ENCODE measurements around the gene HBG1.

Gene HBG1

DNA sequence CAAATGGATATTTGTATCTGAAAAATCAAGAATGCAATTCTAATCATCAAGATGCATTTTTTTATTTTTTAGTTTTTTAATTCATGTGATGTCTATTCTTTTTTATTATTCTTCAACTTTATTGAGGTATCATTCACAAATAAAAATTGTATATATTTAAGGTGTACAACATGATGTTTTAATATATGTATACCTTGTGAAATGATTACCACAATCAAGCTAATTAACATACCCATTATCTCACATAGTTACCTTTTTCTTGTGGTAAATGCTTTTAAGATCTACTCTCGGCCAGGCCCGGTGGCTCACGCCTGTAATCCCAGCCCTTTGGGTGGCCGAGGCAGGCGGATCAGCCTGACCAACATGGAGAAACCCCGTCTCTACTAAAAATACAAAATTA, 26.5 kb downstream of the HBG1 start:
- no peak for DNase-seq (ENCODE audit: extremely low read depth, low read depth)
- TF ChIP-seq, protein P1, sequence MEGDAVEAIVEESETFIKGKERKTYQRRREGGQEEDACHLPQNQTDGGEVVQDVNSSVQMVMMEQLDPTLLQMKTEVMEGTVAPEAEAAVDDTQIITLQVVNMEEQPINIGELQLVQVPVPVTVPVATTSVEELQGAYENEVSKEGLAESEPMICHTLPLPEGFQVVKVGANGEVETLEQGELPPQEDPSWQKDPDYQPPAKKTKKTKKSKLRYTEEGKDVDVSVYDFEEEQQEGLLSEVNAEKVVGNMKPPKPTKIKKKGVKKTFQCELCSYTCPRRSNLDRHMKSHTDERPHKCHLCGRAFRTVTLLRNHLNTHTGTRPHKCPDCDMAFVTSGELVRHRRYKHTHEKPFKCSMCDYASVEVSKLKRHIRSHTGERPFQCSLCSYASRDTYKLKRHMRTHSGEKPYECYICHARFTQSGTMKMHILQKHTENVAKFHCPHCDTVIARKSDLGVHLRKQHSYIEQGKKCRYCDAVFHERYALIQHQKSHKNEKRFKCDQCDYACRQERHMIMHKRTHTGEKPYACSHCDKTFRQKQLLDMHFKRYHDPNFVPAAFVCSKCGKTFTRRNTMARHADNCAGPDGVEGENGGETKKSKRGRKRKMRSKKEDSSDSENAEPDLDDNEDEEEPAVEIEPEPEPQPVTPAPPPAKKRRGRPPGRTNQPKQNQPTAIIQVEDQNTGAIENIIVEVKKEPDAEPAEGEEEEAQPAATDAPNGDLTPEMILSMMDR (IDR thresholded peaks at IDR 0.05; ENCODE audit: low read depth, low read length, missing control alignments), result no peak
- no peak overlapping the region for H3K4me3 ChIP-seq (replicated peaks; ENCODE audit: low read depth, low read length)

DNA sequence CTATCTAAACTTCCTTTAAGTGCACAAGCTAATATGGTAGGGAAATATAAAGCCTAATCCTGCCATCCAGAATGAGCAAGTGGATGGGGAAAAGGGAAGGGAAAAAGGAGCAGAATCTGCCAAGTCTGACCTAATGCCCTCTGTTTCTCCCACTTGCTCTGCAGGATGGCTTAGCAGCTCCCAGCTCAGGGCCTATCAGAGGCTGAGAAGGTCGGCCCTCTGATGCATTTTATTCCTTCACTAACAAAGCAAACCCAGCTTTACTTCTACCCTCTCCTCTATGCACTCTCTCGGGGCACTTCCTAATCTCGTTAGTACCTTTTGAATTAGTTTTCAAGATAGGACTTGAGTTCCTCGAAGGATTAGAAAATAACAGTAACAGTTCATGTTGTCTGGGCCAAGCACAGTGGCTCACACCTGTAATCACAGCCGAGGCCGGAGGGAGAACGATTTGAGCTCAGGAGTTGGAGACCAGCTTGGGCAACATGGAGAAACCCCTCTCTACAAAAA, 39.2 kb downstream of the HBG1 start:
- DNase-seq (ENCODE audit: extremely low read depth, low read depth), result no peak

DNA sequence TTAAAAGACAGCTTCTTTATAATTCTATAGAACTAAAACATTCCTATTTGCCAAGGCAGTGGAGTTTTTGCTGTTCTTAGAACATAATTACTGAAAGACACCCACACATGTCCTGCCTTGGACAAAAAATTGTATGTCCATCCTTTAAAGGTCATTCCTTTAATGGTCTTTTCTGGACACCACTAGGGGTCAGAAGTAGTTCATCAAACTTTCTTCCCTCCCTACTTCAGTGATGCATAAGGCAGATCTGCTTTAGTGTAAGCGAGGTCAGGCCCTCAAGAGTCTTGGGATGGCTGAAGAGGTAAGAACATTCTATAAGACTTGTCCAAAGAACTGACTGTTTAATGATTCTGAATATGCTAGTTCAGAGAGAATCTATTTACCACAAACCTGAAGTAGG, 44.9 kb downstream of the HBG1 start:
- peak; percentile 31 for DNase-seq (ENCODE audit: extremely low read depth, low read depth)
- TF ChIP-seq, protein P1 (IDR thresholded peaks at IDR 0.05; ENCODE audit: low read depth, low read length, missing control alignments), result peak; percentile 38
- no peak overlapping the region for H3K4me3 ChIP-seq (replicated peaks; ENCODE audit: low read depth, low read length)

More for the DNA sequence above, 39.2 kb downstream of the HBG1 start:
- TF ChIP-seq, protein P1 (IDR thresholded peaks at IDR 0.05; ENCODE audit: low read depth, low read length, missing control alignments), result no peak
- no peak overlapping the region for H3K4me3 ChIP-seq (replicated peaks; ENCODE audit: low read depth, low read length)

DNA sequence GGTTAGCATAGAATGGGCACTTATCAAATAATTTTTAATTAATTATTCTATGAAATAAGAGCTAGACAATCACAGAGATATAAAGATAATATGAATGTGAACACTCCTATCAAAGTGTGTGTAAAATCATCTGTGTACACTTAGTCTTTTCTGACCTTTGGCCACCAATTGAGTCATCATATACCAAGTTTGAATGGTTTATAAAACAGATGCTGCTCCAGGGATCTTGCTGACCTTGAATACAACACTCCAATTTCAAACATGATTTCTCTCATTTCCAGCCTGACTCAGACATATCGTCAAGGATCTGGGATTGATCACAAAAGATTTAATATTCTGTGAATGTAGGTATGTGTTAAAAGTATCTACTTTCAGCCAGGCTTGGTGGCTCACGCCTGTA, 46.3 kb downstream of the HBG1 start:
- TF ChIP-seq, protein P1 (IDR thresholded peaks at IDR 0.05; ENCODE audit: low read depth, low read length, missing control alignments), result no peak
- no peak overlapping the region for H3K4me3 ChIP-seq (replicated peaks; ENCODE audit: low read depth, low read length)
- DNase-seq (ENCODE audit: extremely low read depth, low read depth), result no peak

DNA sequence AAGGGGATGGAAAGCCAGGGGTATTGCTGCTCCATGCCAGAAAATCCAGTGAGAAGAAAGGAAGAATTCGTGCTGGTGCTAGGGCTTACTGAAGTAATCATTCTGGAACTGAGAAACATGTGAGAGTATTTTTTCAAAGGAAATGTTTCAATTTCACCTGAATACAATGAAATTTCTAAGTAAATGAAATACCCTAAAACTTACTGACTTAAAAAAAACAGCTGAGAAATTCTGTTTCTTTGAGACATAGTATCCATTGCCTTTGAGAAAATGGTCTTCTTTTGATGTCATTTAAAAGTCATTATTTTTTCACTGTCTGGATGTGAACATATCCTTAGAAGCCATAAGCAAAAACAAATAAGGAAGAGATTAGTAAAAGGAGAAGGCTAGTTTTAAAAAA, 49.1 kb downstream of the HBG1 start, which contains the start of gene OR51V1:
Gene OR51V1, minus strand, starts transcription at position 101 of the 400 bp plus-strand sequence. Its CDS starts 0 bp downstream, at position 101.
- no peak within 1 kb of the TSS for H3K4me3 ChIP-seq (replicated peaks; ENCODE audit: low read depth, low read length)
- TF ChIP-seq, protein P1 (IDR thresholded peaks at IDR 0.05; ENCODE audit: low read depth, low read length, missing control alignments), result no peak
- no peak for DNase-seq (ENCODE audit: extremely low read depth, low read depth)

DNA sequence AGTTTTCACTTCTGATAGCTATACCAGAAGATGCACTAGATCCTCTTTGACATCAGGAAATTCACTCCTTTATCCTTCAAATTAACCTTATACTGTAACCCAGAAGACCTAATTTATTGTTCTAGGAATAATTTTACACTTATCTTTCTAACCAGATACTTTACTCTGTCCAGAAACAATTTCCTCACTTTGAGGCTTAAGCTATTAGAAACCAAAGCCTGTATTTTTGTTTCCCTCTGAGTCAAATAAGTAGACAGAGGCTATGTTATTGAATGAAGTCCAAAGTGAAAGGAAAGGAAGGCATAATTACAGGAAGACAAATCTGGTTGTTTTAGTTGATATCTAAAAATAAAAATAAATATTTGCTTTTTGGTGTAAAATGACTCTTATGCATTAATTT, 51.4 kb downstream of the HBG1 start:
- no peak overlapping the region for H3K4me3 ChIP-seq (replicated peaks; ENCODE audit: low read depth, low read length)
- DNase-seq (ENCODE audit: extremely low read depth, low read depth), result no peak
- TF ChIP-seq, protein P1 (IDR thresholded peaks at IDR 0.05; ENCODE audit: low read depth, low read length, missing control alignments), result no peak

All from HFF-Myc (cell line).